A549 (cell line): ENCODE results near the gene CNTF. TPM values are rescaled to one million over a fixed set of nuclear protein-coding genes. Genes with fewer than 3 reads are reported as not detected.

ENCODE experiments used
- ATAC-seq, 2 experiments: fragments of 200-7000 bp in 1 of 2; fragments of >200 bp in 1 of 2; cut with Nextera tagmentation in 1 of 2; cut with Tn5 transposase in 1 of 2; 3 replicates each; pipeline versions ENCODE4 v1.8.0 to v1.9.1; 2018 to 2020; ENCODE audit warnings: mild to moderate bottlenecking in 1 of 2, moderate library complexity in 1 of 2
- CTCF ChIA-PET: fragments of 300-600 bp; sonication (Branson Sonifier 250); formaldehyde crosslinking; extraction: SDS; loops from one replicate; lab custom pipeline; 2021; ENCODE audit warnings: antibody characterized with exemption, inconsistent platforms; lab: Yijun Ruan, JAX
- POLR2A ChIA-PET: fragments of 350-600 bp; formaldehyde crosslinking; extraction: SDS; loops from one replicate; lab custom pipeline; 2021; ENCODE audit warnings: antibody characterized with exemption, inconsistent platforms; lab: Yijun Ruan, JAX
- DNase-seq, 2 experiments: peaks; one replicate each; pipeline versions ENCODE4 v3.0.0 to v3.0.0-alpha.2; 2011 to 2016; ENCODE audit warnings: low read depth in 1 of 2, low spot score in 1 of 2
- FAIRE-seq: peaks from 2 replicates; lab custom pipeline; 2011; peaks lifted over from hg19 to GRCh38; lab: Jason Lieb, UNC
- H3K27ac ChIP-seq, 2 experiments: fragments of >200 bp; sonication (Bioruptor Twin); formaldehyde crosslinking; 3 replicates each; pipeline ENCODE4 v1.5.1; 2016 to 2017
- H3K4me1 ChIP-seq: fragments of >200 bp; sonication (Bioruptor Twin); formaldehyde crosslinking; 3 replicates; pipeline ENCODE4 v1.6.1; 2016
- H3K4me2 ChIP-seq: fragments of >200 bp; sonication (Bioruptor Twin); formaldehyde crosslinking; 3 replicates; pipeline ENCODE4 v1.6.1; 2016
- H3K4me3 ChIP-seq: fragments of >200 bp; sonication (Bioruptor Twin); formaldehyde crosslinking; 3 replicates; pipeline ENCODE4 v1.5.1; 2016
- H3K9me3 ChIP-seq: fragments of >200 bp; sonication (Bioruptor Twin); formaldehyde crosslinking; 3 replicates; pipeline ENCODE4 v1.6.1; 2016
- ATOH8 ChIP-seq: fragments of 250-450 bp; sonication (Bioruptor Pico); IDR thresholded peaks from 2 replicates; pipeline ENCODE4 v1.5.0; 2020; ENCODE audit warnings: low read depth, mild to moderate bottlenecking, moderate library complexity
- BCL3 ChIP-seq: fragments of >200 bp; sonication (Bioruptor Twin); formaldehyde crosslinking; IDR thresholded peaks from 3 replicates; pipeline ENCODE4 v1.6.1; 2016
- BHLHE40 ChIP-seq: IDR thresholded peaks from 2 replicates; pipeline ENCODE4 v1.6.1; 2012; ENCODE audit warnings: low read depth, low read length, inconsistent platforms
- CBX8 ChIP-seq: fragments of 200-600 bp; sonication (generic); IDR thresholded peaks from 2 replicates; pipeline ENCODE4 v1.6.1; 2016
- EHF ChIP-seq: fragments of 250-450 bp; sonication (Bioruptor Pico); IDR thresholded peaks from 2 replicates; pipeline ENCODE4 v1.5.0; 2020; ENCODE audit warnings: mild to moderate bottlenecking
- ELK1 ChIP-seq: fragments of 150-350 bp; IDR thresholded peaks from 2 replicates; pipeline ENCODE4 v1.6.1; 2014; ENCODE audit warnings: low read depth, mild to moderate bottlenecking, low read length
- EP300 ChIP-seq, 2 experiments: fragments of >200 bp; sonication (Bioruptor Twin); formaldehyde crosslinking; IDR thresholded peaks; 2 replicates in 1 of 2; 3 replicates in 1 of 2; pipeline ENCODE4 v1.6.1; 2016 to 2017
- ESRRA ChIP-seq: fragments of 150-350 bp; IDR thresholded peaks from 2 replicates; pipeline ENCODE4 v1.6.1; 2014; ENCODE audit warnings: mild to moderate bottlenecking, low read length, borderline replicate concordance
- FOSB ChIP-seq: fragments of 250-450 bp; sonication (Bioruptor Pico); IDR thresholded peaks from 2 replicates; pipeline ENCODE4 v1.5.0; 2020; ENCODE audit warnings: mild to moderate bottlenecking, moderate library complexity
- HDAC2 ChIP-seq: fragments of 200-600 bp; sonication (generic); IDR thresholded peaks from 2 replicates; pipeline ENCODE4 v1.6.1; 2016
- JUNB ChIP-seq: fragments of >200 bp; sonication (Bioruptor Twin); formaldehyde crosslinking; IDR thresholded peaks from 2 replicates; pipeline ENCODE4 v1.6.1; 2016
- KDM1A ChIP-seq: fragments of 200-600 bp; sonication (generic); IDR thresholded peaks from 2 replicates; pipeline ENCODE4 v1.6.1; 2016; ENCODE audit warnings: low read depth, mild to moderate bottlenecking
- MYC ChIP-seq: IDR thresholded peaks from 2 replicates; pipeline ENCODE4 v1.6.1; 2012; ENCODE audit warnings: mild to moderate bottlenecking, inconsistent platforms, low read length, improper control_type of control experiment, borderline replicate concordance
- NFE2L2 ChIP-seq: fragments of 150-350 bp; conservative IDR thresholded peaks from 2 replicates; pipeline ENCODE4 v1.6.1; 2014; ENCODE audit warnings: low read length
- RAD21 ChIP-seq, 2 experiments: fragments of >200 bp in 1 of 2; sonication (Bioruptor Twin) in 1 of 2; formaldehyde crosslinking in 1 of 2; IDR thresholded peaks in 1 of 2; conservative IDR thresholded peaks in 1 of 2; 2 replicates in 1 of 2; 3 replicates in 1 of 2; pipeline ENCODE4 v1.6.1; 2012 to 2018; ENCODE audit warnings: inconsistent platforms in 1 of 2
- RARB ChIP-seq: fragments of 250-450 bp; sonication (Bioruptor Pico); IDR thresholded peaks from 2 replicates; pipeline ENCODE4 v1.8.0; 2021; ENCODE audit warnings: mild to moderate bottlenecking, moderate library complexity
- RFX5 ChIP-seq: fragments of 450-650 bp; IDR thresholded peaks from 2 replicates; pipeline ENCODE4 v1.7.1; 2014; ENCODE audit warnings: antibody characterized with exemption, mild to moderate bottlenecking, moderate library complexity
- RNF2 ChIP-seq: fragments of 200-600 bp; sonication (generic); IDR thresholded peaks from 2 replicates; pipeline ENCODE4 v1.6.1; 2016; ENCODE audit warnings: low read depth, mild to moderate bottlenecking, antibody characterized with exemption, moderate library complexity, borderline replicate concordance
- SMC3 ChIP-seq: fragments of >200 bp; sonication (Bioruptor Twin); formaldehyde crosslinking; IDR thresholded peaks from 3 replicates; pipeline ENCODE4 v1.6.1; 2018; ENCODE audit warnings: inconsistent platforms
- SREBF2 ChIP-seq: fragments of 450-650 bp; IDR thresholded peaks from 2 replicates; pipeline ENCODE4 v1.6.1; 2014; ENCODE audit warnings: mild to moderate bottlenecking, moderate library complexity
- TFCP2L1 ChIP-seq: fragments of 250-450 bp; sonication (Bioruptor Pico); IDR thresholded peaks from 2 replicates; pipeline ENCODE4 v1.5.0; 2021; ENCODE audit warnings: mild to moderate bottlenecking
- TP53 ChIP-seq: fragments of 250-450 bp; sonication (Bioruptor Pico); IDR thresholded peaks from 2 replicates; pipeline ENCODE4 v1.5.0; 2021; ENCODE audit warnings: mild to moderate bottlenecking, moderate library complexity
- ZC3H11A ChIP-seq: fragments of 450-650 bp; IDR thresholded peaks from 2 replicates; pipeline ENCODE4 v1.6.1; 2014; ENCODE audit warnings: antibody characterized with exemption, mild to moderate bottlenecking
- WGBS: methylation state at CpG from one replicate; pipeline ENCODE4 v1.1.6; 2017; ENCODE audit errors: missing lambda C conversion rate; 5-methylcytosine and 5-hydroxymethylcytosine counted together
- polyA plus RNA-seq, 4 experiments: library from polyadenylated mRNA; depleted of rRNA in 3 of 4; stranded (reverse); fragments of >200 nt; fragmentation: RNase III in 1 of 4; extraction: RNeasy Plus Mini Kit Qiagen cat#74134 plus additional on column Dnase treatment in 1 of 4; gene quantifications; 2 replicates in 3 of 4; 3 replicates in 1 of 4; pipeline ENCODE4 v1.2.3, GENCODE V29; 2011 to 2017
- TF ChIP-seq, protein P1 (sequence below): IDR thresholded peaks from 2 replicates; pipeline ENCODE4 v1.6.1; 2012; ENCODE audit warnings: low read depth, borderline replicate concordance
- TF ChIP-seq, protein P2 (sequence below): fragments of >200 bp; sonication (Bioruptor Twin); formaldehyde crosslinking; IDR thresholded peaks from 3 replicates; pipeline ENCODE4 v1.5.1; 2016
- TF ChIP-seq, protein P3 (sequence below): IDR thresholded peaks from 2 replicates; pipeline ENCODE4 v1.6.1; 2012

CNTF gene
- polyA plus RNA-seq, 2 of the 4 experiments (the other 2 are of a cell fraction), result 1.3 TPM

DNA sequence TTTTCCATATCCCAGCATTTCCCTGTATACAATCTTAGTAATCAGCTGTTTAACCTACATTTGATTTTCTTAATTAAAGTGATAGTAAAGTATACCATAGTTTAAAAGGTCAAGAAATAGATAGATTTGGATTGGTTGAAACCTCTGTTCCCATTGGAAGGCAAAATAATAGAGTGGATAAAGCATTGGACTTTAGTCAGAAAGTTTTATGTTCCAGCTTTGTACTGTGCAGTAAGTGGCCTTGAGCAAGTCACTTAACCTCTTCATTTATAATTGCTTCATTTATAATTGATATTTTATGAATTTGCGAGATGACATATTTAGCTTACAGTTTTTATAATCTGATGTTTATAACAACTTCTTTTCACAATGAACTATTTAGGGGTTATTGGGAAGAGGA lies 40.0 kb upstream of the CNTF start:
- ChIA-PET CTCF (interaction anchor here (0.7 to 1.9 kb wide), 4 partner anchors 10 to 576 kb away, joined by 3 to 5 read pairs (median 3); no protein-coding TSS in a partner anchor), POLR2A (no interaction called here)
- WGBS, result 94% methylated on average over 1 of the region's 1 CpG
- ATAC-seq (no peak), FAIRE-seq (no peak), DNase-seq (no peak)
- H3K9me3 ChIP-seq, result no peaks in the 10 kb centered on the region
- no peak overlapping the region for H3K27ac ChIP-seq
- peaks cover 44% of the 10 kb centered on the region; the same call in 2 of the 3 replicates for H3K4me1 ChIP-seq
- no peak for TF ChIP-seq ESRRA
- TF ChIP-seq, protein P1, sequence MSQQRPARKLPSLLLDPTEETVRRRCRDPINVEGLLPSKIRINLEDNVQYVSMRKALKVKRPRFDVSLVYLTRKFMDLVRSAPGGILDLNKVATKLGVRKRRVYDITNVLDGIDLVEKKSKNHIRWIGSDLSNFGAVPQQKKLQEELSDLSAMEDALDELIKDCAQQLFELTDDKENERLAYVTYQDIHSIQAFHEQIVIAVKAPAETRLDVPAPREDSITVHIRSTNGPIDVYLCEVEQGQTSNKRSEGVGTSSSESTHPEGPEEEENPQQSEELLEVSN, result no peak
- TF ChIP-seq NFE2L2, result no peak
- no peak for TF ChIP-seq ZC3H11A
- no peak for TF ChIP-seq BCL3
- TF ChIP-seq, all 56 proteins: peak for 0
- peak overlapping the region; percentile 70 for H3K4me2 ChIP-seq
- no peak overlapping the region for H3K4me3 ChIP-seq

DNA sequence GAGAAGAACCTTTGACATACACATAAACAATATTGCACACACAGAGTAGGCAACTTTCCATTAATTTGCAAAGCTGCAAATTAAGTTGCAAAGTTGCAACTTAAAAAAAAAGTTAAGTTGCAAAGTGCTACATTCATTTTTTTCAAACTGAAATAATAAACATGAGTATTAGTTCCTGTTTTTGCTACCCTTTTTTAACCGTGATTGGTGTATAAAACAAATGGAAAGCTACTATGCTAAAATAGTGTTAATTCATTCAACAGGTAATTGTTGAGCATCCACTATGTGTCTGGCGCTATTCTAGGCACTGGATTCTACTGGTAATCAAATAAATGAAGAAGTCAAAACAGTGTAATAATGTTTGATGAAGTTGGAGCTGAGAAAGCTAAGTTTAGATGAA lies 35.5 kb upstream of the CNTF start:
- Histone ChIP-seq H3K27ac (no peak overlapping the region), H3K4me2 (no peak overlapping the region), H3K4me3 (no peak overlapping the region), H3K4me1 (peaks cover 30% of the 10 kb centered on the region; the same call in 2 of the 3 replicates), H3K9me3 (no peaks in the 10 kb centered on the region)
- CTCF ChIA-PET, result no interaction called here
- DNase-seq (no peak), FAIRE-seq (no peak), ATAC-seq (no peak)
- TF ChIP-seq RNF2 (no peak), TFCP2L1 (CRISPR knock-in tag) (no peak), BHLHE40 (no peak), RFX5 (no peak)
- WGBS, result 93% methylated on average over 2 of the region's 2 CpGs
- POLR2A ChIA-PET, result no interaction called here

DNA sequence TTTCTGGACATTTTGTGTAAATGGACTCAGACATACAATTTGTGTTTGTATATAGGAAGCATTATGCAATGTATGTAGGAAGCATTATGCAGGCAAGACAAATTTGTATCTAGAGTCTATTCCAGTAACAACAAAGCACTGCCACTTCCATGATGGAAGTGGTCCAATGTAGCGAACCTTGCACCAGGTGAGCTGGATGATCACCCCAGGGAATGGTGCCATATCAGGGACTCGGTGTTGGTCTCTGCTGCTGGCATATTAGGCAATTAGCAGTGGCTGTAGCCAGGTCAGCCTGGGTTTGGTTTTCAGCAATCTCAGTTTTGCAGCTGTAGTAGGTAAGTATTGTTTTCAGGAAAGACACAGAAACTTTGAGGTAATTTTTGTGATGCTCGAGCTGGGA lies 30.8 kb upstream of the CNTF start:
- TF ChIP-seq TP53 (CRISPR knock-in tag) (no peak), RARB (CRISPR knock-in tag) (no peak), HDAC2 (no peak), ATOH8 (CRISPR knock-in tag) (no peak), FOSB (CRISPR knock-in tag) (no peak), EP300 (IDR thresholded peaks at IDR 0.05) (no peak), KDM1A (no peak), MYC (no peak), JUNB (no peak), SREBF2 (no peak), RAD21 (conservative IDR thresholded peaks at IDR 0.05 in 1 of 2, IDR thresholded peaks at IDR 0.05 in 1 of 2) (no peak), SMC3 (no peak), EHF (CRISPR knock-in tag) (no peak), ELK1 (no peak), CBX8 (no peak)
- TF ChIP-seq, protein P2, sequence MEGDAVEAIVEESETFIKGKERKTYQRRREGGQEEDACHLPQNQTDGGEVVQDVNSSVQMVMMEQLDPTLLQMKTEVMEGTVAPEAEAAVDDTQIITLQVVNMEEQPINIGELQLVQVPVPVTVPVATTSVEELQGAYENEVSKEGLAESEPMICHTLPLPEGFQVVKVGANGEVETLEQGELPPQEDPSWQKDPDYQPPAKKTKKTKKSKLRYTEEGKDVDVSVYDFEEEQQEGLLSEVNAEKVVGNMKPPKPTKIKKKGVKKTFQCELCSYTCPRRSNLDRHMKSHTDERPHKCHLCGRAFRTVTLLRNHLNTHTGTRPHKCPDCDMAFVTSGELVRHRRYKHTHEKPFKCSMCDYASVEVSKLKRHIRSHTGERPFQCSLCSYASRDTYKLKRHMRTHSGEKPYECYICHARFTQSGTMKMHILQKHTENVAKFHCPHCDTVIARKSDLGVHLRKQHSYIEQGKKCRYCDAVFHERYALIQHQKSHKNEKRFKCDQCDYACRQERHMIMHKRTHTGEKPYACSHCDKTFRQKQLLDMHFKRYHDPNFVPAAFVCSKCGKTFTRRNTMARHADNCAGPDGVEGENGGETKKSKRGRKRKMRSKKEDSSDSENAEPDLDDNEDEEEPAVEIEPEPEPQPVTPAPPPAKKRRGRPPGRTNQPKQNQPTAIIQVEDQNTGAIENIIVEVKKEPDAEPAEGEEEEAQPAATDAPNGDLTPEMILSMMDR, result no peak
- TF ChIP-seq, protein P3, sequence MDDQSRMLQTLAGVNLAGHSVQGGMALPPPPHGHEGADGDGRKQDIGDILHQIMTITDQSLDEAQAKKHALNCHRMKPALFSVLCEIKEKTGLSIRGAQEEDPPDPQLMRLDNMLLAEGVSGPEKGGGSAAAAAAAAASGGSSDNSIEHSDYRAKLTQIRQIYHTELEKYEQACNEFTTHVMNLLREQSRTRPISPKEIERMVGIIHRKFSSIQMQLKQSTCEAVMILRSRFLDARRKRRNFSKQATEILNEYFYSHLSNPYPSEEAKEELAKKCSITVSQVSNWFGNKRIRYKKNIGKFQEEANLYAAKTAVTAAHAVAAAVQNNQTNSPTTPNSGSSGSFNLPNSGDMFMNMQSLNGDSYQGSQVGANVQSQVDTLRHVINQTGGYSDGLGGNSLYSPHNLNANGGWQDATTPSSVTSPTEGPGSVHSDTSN, result no peak
- no peak overlapping the region for H3K27ac ChIP-seq
- DNase-seq, result no peak
- POLR2A ChIA-PET, result interaction anchor here (0.6 kb wide), 1 partner anchor 13 kb away, joined by 4 read pairs; no protein-coding TSS in a partner anchor
- CTCF ChIA-PET, result interaction anchor here (0.6 to 1.3 kb wide), 4 partner anchors 9 to 184 kb away, joined by 3 read pairs; no protein-coding TSS in a partner anchor
- H3K4me1 ChIP-seq, result peaks cover 13% of the 10 kb centered on the region; the same call in 2 of the 3 replicates
- 94% methylated on average over 3 of the region's 3 CpGs for WGBS
- no peak for FAIRE-seq
- no peaks in the 10 kb centered on the region for H3K9me3 ChIP-seq
- no peak overlapping the region for H3K4me2 ChIP-seq
- no peak overlapping the region for H3K4me3 ChIP-seq
- ATAC-seq, result no peak
